C4-2B (cell line): ENCODE measurements around the gene RGS9.

ENCODE experiments used
- CTCF ChIP-seq: fragments of 450-650 bp; conservative IDR thresholded peaks from 2 replicates; pipeline ENCODE4 v1.5.1; 2017; ENCODE audit warnings: mild to moderate bottlenecking
- ZFX ChIP-seq: fragments of 450-650 bp; IDR thresholded peaks from 2 replicates; pipeline ENCODE4 v1.6.1; 2017

DNA sequence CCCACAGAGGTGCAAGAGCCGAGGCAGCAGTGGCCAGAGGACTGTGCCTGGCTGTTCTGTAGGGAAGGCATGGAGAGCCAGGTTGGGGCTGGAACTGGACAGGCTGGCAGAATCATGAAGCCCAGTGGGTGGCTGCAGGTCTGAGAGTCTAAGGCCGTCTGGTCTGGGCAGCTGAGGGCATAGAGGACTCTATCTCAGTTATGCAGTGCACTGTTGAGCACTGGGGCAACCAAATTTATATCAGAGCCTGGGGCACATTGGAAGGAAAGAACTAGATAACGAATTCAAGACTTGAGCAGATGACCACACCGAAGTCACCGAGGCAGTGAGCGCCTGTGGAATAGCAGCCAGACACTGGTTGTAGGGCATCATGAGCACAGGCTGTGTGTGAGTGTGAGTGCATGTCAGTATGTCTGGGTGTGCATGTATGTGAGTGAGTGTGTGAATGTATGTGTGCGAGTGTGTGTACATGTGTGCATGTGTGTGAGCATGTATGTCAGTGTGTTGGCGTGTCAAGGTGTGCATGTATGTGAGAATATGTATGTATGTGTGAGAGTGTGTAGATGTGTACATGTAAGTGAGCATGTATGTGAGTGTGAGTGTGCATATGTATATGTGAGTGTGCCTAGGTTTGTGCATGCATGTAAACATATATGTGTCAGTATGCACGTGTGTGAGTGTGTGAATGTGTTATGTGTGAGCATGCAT is 37.0 kb downstream of the RGS9 start:
- no peak for TF ChIP-seq CTCF
- no peak for TF ChIP-seq ZFX
